Ovary (tissue), 9 donors: ENCODE measurements around the gene PFKL. TPM values are rescaled to one million over a fixed set of nuclear protein-coding genes. Genes with fewer than 3 reads are reported as not detected.
"Not testable (repeated sequence)": the region's sequence is repeated elsewhere in the genome, so short reads cannot be mapped to it uniquely, and the experiment has no call there.

Source experiments
- DNase-seq, 5 donors: peaks; one replicate each; pipeline ENCODE4 v3.0.0-alpha.2; 2019 to 2020
- H3K27ac ChIP-seq, 2 donors: fragments of 200-600 bp; one replicate each; pipeline versions ENCODE4 v1.5.1 to v1.8.0; 2019 to 2022
- H3K27me3 ChIP-seq: fragments of 200-600 bp; one replicate; pipeline ENCODE4 v1.8.0; 2022
- H3K36me3 ChIP-seq: fragments of 200-600 bp; sonication (generic); one replicate; pipeline ENCODE4 v1.5.1; 2019
- H3K4me1 ChIP-seq: one replicate; pipeline ENCODE4 v1.8.1; 2013; ENCODE audit warnings: mild to moderate bottlenecking, moderate library complexity; ENCODE audit not compliant: insufficient read depth
- H3K4me3 ChIP-seq: fragments of 200-600 bp; sonication (generic); one replicate; pipeline ENCODE4 v1.5.1; 2017
- H3K9me3 ChIP-seq, 2 donors: fragments of 200-600 bp in 1 of 2; sonication (generic) in 1 of 2; one replicate each; pipeline versions ENCODE4 v1.5.1 to v1.8.1; 2013 to 2019; ENCODE audit warnings: mild to moderate bottlenecking in 1 of 2, moderate library complexity in 1 of 2
- EP300 ChIP-seq: sonication (generic); formaldehyde crosslinking; IDR thresholded peaks from one replicate; pipeline ENCODE4 v1.6.1; 2017; ENCODE audit warnings: antibody characterized with exemption
- POLR2A ChIP-seq: fragments of 450-650 bp; IDR thresholded peaks from one replicate; pipeline ENCODE4 v1.6.1; 2017; ENCODE audit warnings: antibody characterized with exemption, mild to moderate bottlenecking, moderate library complexity
- WGBS, 3 donors: extraction: QIAGEN DNeasy Blood & Tissue Kit in 1 of 3; methylation state at CpG; one replicate each; pipeline versions ENCODE4 v1.1.5 to v1.1.7; 2013 to 2017; 5-methylcytosine and 5-hydroxymethylcytosine counted together
- intact Hi-C, 4 donors: fragments of 100-400 bp; cut with DNase I; formaldehyde crosslinking; loops; one replicate each; pipeline versions ENCODE4 v1.11.0 to v1.15.1; 2022 to 2023
- polyA plus RNA-seq, 2 donors: library from polyadenylated mRNA; stranded (reverse); fragments of 200-250 nt in 1 of 2; fragments of 350-450 nt in 1 of 2; fragmentation: Illumina TruSeq in 1 of 2; extraction: RNeasy Lipid Tissue Mini Kit (QIAGEN cat#74804) in 1 of 2; gene quantifications; one replicate each; pipeline ENCODE4 v1.2.3, GENCODE V29; 2013 to 2014
- total RNA-seq, 7 donors: library from RNA; depleted of rRNA in 2 of 7; stranded (reverse); fragments of >200 nt in 2 of 7; fragmentation: NEBNext Ultra II Directional in 3 of 7; extraction: Animal tissue kit (Norgen Biotek cat#: 25700) in 3 of 7; gene quantifications; one replicate each; pipeline versions ENCODE4 v1.1.0 to v1.2.4, GENCODE V29; 2016 to 2023
- TF ChIP-seq, protein P1 (sequence below), 3 donors: fragments of 450-650 bp in 2 of 3; fragments of 200-600 bp in 1 of 3; IDR thresholded peaks; one replicate each; pipeline versions ENCODE4 v1.5.1 to v1.8.0; 2016 to 2022; ENCODE audit warnings: antibody characterized with exemption in 3 of 3, mild to moderate bottlenecking in 1 of 3
- donor health status: DM: no; HTN: no; CAD: no; lungs with moderate emphysema.
- donor health status: DM: no; HTN: no; CAD: no.
- donor health status: Bipolar disorder and iron deficiency.
- donor health status: DM: yes; HTN: yes; CAD: no.
- donor health status: DM: no; HTN: no; CAD: no.
- donor health status: DM: yes; HTN: yes; CAD: no.

Gene PFKL
- total and polyA plus RNA-seq, 9 donors: 12.6 to 104 (median 81.8) TPM

DNA sequence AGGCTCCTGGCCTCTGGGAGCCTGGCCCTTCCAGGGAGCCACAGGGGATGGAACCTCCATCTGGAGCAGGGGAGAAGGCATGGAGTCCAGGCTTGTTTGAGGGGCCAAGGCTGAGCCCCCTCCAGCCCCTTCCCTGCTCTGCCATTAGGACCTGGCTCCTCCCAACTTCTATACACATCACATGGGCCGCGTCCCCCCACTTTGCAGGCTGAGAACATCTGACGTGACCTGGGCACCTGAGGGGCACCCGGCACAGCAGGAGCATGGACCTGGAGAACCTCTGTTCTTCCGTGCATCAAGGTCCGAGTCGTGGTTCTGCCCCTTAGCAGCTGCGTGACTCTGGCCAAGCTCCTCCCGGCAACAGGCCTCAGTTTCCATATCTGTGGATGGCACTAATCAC, 18.1 kb upstream of the PFKL start:
- Histone ChIP-seq H3K27ac (no peak overlapping the region), H3K36me3 (no peaks in the 10 kb centered on the region), H3K4me3 (no peak overlapping the region), H3K4me1 (no peaks in the 10 kb centered on the region), H3K9me3 (no peaks in the 10 kb centered on the region), H3K27me3 (no peaks in the 10 kb centered on the region)
- 95 to 97% (median 97%) methylated on average over 9 of the region's 9 CpGs for WGBS, 3 donors
- TF ChIP-seq POLR2A (no peak), EP300 (no peak)
- TF ChIP-seq, protein P1, sequence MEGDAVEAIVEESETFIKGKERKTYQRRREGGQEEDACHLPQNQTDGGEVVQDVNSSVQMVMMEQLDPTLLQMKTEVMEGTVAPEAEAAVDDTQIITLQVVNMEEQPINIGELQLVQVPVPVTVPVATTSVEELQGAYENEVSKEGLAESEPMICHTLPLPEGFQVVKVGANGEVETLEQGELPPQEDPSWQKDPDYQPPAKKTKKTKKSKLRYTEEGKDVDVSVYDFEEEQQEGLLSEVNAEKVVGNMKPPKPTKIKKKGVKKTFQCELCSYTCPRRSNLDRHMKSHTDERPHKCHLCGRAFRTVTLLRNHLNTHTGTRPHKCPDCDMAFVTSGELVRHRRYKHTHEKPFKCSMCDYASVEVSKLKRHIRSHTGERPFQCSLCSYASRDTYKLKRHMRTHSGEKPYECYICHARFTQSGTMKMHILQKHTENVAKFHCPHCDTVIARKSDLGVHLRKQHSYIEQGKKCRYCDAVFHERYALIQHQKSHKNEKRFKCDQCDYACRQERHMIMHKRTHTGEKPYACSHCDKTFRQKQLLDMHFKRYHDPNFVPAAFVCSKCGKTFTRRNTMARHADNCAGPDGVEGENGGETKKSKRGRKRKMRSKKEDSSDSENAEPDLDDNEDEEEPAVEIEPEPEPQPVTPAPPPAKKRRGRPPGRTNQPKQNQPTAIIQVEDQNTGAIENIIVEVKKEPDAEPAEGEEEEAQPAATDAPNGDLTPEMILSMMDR (IDR thresholded peaks at IDR 0.05): no peak
- intact Hi-C loops: no loop called here
- no peak for DNase-seq

DNA sequence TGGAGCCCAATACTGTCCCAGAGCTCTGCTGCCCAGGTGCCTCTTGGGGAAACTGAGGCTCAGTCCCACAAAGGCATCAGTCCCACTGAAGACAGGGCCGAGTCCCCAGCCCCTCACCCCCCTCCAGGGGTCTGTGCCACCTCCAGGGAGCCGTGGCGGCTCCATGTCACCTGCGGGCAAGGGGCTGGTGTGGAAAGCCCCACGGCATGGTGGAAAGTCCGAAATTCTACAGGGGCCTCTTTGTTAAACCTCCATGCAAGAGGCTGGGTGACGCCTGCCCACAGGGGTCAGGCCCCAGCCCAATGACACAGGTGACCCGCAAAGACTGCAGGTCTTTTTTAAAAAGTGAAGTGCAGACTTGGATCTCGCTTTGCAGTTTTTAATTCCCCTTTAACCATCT, 17.5 kb upstream of the PFKL start:
- DNase-seq: no peak
- intact Hi-C loops: no loop called here
- WGBS, 3 donors: 87% methylated on average over 9 of the region's 9 CpGs

DNA sequence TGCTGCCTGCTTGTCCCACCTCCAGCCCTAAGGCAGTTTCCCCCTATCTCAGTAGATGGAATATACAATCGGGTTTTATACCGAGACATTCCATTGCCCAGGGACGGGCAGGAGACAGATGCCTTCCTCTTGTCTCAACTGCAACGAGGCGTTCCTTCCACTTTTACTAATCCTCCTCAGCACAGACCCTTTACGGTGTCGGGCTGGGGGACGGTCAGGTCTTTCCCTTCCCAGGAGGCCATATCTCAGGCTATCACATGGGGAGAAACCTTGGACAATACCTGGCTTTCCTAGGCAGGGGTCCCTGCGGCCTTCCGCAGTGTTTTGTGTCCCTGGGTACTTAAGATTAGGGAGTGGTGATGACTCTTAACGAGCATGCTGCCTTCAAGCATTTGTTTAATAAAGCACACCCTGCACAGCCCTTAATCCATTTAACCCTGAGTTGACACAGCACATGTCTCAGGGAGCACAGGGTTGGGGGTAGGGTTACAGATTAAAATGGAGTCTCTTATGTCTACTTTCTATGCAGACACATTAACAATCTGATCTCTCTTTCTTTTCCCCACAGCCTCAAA, 16.6 kb upstream of the PFKL start:
- WGBS, 3 donors: 46 to 60% (median 50%) methylated on average over 11 of the region's 11 CpGs
- intact Hi-C loops, DNase-seq, H3K9me3 ChIP-seq, H3K4me3 ChIP-seq, H3K36me3 ChIP-seq, H3K27ac ChIP-seq, H3K4me1 ChIP-seq, H3K27me3 ChIP-seq: not testable (repeated sequence)

More for the DNA sequence above, 17.5 kb upstream of the PFKL start:
- H3K4me1 ChIP-seq: no peaks in the 10 kb centered on the region
- no peak overlapping the region for H3K27ac ChIP-seq
- no peak overlapping the region for H3K4me3 ChIP-seq
- no peaks in the 10 kb centered on the region for H3K9me3 ChIP-seq
- no peaks in the 10 kb centered on the region for H3K36me3 ChIP-seq
- H3K27me3 ChIP-seq: no peaks in the 10 kb centered on the region
- no peak for TF ChIP-seq EP300
- TF ChIP-seq POLR2A: no peak
- TF ChIP-seq, protein P1 (IDR thresholded peaks at IDR 0.05): no peak

- no peaks in the 10 kb centered on the region for H3K4me1 ChIP-seq
- TF ChIP-seq, protein P1 (IDR thresholded peaks at IDR 0.05): no peak
- TF ChIP-seq POLR2A (no peak), EP300 (no peak)
- H3K4me3 ChIP-seq: no peak overlapping the region
- intact Hi-C loops: no loop called here
- WGBS, 3 donors: 61 to 78% (median 76%) methylated on average over 11 of the region's 11 CpGs
- no peaks in the 10 kb centered on the region for H3K36me3 ChIP-seq
- no peaks in the 10 kb centered on the region for H3K27me3 ChIP-seq
- no peaks in the 10 kb centered on the region for H3K9me3 ChIP-seq
- no peak overlapping the region for H3K27ac ChIP-seq
- no peak for DNase-seq
Observed at GRCh38 chr21:44283948-44284347, 15.9 kb upstream of the PFKL start.

DNA sequence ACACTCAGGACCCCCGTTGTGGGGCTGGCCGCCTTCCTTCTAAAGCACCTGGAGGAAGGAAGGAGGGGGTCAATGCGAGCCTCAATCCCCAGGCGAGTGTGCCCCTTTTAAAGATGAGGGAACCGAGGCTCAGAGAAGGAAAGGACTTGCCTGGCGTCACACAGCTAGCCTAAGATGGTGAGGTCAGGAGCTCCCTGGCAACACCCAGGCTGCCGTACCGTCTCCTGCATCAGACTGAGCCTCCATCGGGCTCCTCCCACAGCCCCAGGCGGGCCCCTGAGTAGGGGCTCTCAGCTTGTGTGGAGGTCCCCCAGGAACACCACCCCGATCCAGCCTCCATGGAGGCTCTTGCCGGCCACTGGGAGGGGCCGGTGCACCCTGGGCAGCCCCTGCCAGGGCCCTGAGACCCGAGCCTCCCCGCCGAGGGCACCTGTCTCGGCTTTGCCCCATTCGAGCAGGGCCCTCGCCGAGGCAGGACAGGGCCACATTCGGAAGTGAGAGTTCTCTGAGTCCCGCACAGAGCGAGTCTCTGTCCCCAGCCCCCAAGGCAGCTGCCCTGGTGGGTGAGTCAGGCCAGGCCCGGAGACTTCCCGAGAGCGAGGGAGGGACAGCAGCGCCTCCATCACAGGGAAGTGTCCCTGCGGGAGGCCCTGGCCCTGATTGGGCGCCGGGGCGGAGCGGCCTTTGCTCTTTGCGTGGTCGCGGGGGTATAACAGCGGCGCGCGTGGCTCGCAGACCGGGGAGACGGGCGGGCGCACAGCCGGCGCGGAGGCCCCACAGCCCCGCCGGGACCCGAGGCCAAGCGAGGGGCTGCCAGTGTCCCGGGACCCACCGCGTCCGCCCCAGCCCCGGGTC, 14.5 kb upstream of the PFKL start, which contains the start of gene AIRE:
Gene AIRE, plus strand, starts transcription at position 739 of the 855 bp plus-strand sequence. CDS start 131 bp downstream, outside the sequence.
- no peak for TF ChIP-seq EP300
- TF ChIP-seq, protein P1 (IDR thresholded peaks at IDR 0.05): no peak
- TF ChIP-seq POLR2A: no peak
- DNase-seq: no peak
- Histone ChIP-seq H3K4me3 (no peak within 1 kb of the TSS), H3K9me3 (no peaks in the 10 kb centered on the region), H3K36me3 (no peaks in the 10 kb centered on the region), H3K27ac (no peak within 1 kb of the TSS), H3K4me1 (no peaks in the 10 kb centered on the region), H3K27me3 (no peaks in the 10 kb centered on the region)
- WGBS, 3 donors: 18 to 31% (median 26%) methylated on average over 41 to 56 of the region's 56 CpGs
- intact Hi-C loops: no loop called here
